HL-60 (cell line): ENCODE measurements around the gene TMPRSS2.
"Not testable (repeated sequence)": the region's sequence is repeated elsewhere in the genome, so short reads cannot be mapped to it uniquely, and the experiment has no call there.

Experiments used
- CTCF ChIP-seq: IDR thresholded peaks from one replicate; pipeline ENCODE4 v1.5.1; 2011; ENCODE audit warnings: low read length, control low read depth, inconsistent platforms; ENCODE audit not compliant: insufficient read depth
- POLR2AphosphoS5 ChIP-seq: IDR thresholded peaks from 2 replicates; pipeline ENCODE4 v1.6.1; 2012; ENCODE audit warnings: low read depth
- REST ChIP-seq: IDR thresholded peaks from 2 replicates; pipeline ENCODE4 v1.6.1; 2012; ENCODE audit warnings: low read depth; ENCODE audit not compliant: insufficient replicate concordance
- SPI1 ChIP-seq: IDR thresholded peaks from 2 replicates; pipeline ENCODE4 v1.6.1; 2012; ENCODE audit warnings: low read depth, mild to moderate bottlenecking, borderline replicate concordance

GRCh38 chr21:41423305-41423636 is 84.7 kb downstream of the TMPRSS2 start:
- TF ChIP-seq CTCF, POLR2AphosphoS5, REST, SPI1: not testable (repeated sequence)
